Nephron (organoid): Measurements from ENCODE around the gene OR8D2.

Experiments used
- H3K27ac Mint-ChIP-seq, 3 experiments: 2 replicates each; pipeline ENCODE4 v1.8.0; 2020; ENCODE audit warnings: mixed read lengths in 3 of 3, mild to moderate bottlenecking in 2 of 3, moderate library complexity in 1 of 3
- H3K27me3 Mint-ChIP-seq: 2 replicates; pipeline ENCODE4 v1.8.0; 2021; ENCODE audit warnings: low read depth, mild to moderate bottlenecking, moderate library complexity, mixed read lengths
- H3K36me3 Mint-ChIP-seq: 2 replicates; pipeline ENCODE4 v1.8.0; 2020; ENCODE audit warnings: low read depth, mixed read lengths
- H3K4me1 Mint-ChIP-seq: 2 replicates; pipeline ENCODE4 v1.8.0; 2020; ENCODE audit warnings: mixed read lengths
- H3K4me3 Mint-ChIP-seq, 3 experiments: 2 replicates each; pipeline ENCODE4 v1.8.0; 2020; ENCODE audit warnings: mild to moderate bottlenecking in 3 of 3, mixed read lengths in 3 of 3, moderate library complexity in 2 of 3
- H3K9me3 Mint-ChIP-seq: 2 replicates; pipeline ENCODE4 v1.8.0; 2020; ENCODE audit warnings: mixed read lengths
- CTCF ChIP-seq, 3 experiments: fragments of 200-600 bp; sonication (generic); IDR thresholded peaks; one replicate each; pipeline ENCODE4 v1.5.0; 2021; ENCODE audit warnings: antibody characterized with exemption in 3 of 3; ENCODE audit not compliant: unreplicated experiment in 3 of 3

The OR8D2 gene

GRCh38 chr11:124331873-124332272, 11.9 kb upstream of the OR8D2 start:
- H3K9me3 Mint-ChIP-seq: no peaks in the 10 kb centered on the region
- H3K27me3 Mint-ChIP-seq: peaks cover 4% of the 10 kb centered on the region
- no peak overlapping the region for H3K27ac Mint-ChIP-seq
- H3K4me1 Mint-ChIP-seq: no peaks in the 10 kb centered on the region
- H3K4me3 Mint-ChIP-seq: no peak overlapping the region
- no peaks in the 10 kb centered on the region for H3K36me3 Mint-ChIP-seq
- TF ChIP-seq CTCF (IDR thresholded peaks at IDR 0.05; ENCODE audit: unreplicated experiment in 3 of 3): no peak

- Mint-ChIP-seq H3K4me3 (no peak overlapping the region), H3K4me1 (no peaks in the 10 kb centered on the region), H3K27ac (no peak overlapping the region), H3K27me3 (peaks cover 4% of the 10 kb centered on the region), H3K9me3 (no peaks in the 10 kb centered on the region), H3K36me3 (no peaks in the 10 kb centered on the region)
- no peak for TF ChIP-seq CTCF (IDR thresholded peaks at IDR 0.05; ENCODE audit: unreplicated experiment in 3 of 3)
Measured at GRCh38 chr11:124329787-124330478, 9.9 kb upstream of the OR8D2 start.

GRCh38 chr11:124327775-124328174, 7.8 kb upstream of the OR8D2 start:
- Mint-ChIP-seq H3K9me3 (no peaks in the 10 kb centered on the region), H3K27me3 (peaks cover 8% of the 10 kb centered on the region)

DNA sequence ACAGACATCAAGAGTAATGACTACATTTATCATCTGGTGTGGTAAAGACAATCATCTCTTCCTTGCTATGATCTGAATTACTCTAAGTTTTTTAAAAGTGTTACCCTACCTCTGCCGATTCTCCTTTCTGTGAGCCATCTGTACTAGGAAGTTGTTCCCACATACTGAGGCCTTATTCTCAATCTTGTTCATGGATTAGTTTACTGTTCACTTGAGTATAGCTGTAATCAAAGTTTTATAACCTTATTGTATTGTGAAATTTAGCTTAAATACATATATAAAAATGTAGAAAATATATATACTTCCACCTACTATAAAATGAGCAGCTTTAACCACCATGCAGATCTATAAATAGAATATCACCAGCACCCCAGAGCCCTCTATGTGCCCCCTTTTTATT, 2.4 kb upstream of the OR8D2 start:
- Mint-ChIP-seq H3K27ac (no peak overlapping the region), H3K4me3 (no peak overlapping the region), H3K4me1 (no peaks in the 10 kb centered on the region), H3K36me3 (no peaks in the 10 kb centered on the region), H3K9me3 (no peaks in the 10 kb centered on the region), H3K27me3 (peaks cover 17% of the 10 kb centered on the region)
- no peak for TF ChIP-seq CTCF (IDR thresholded peaks at IDR 0.05; ENCODE audit: unreplicated experiment in 3 of 3)

More at GRCh38 chr11:124327775-124328174, 7.8 kb upstream of the OR8D2 start:
- no peak for TF ChIP-seq CTCF (IDR thresholded peaks at IDR 0.05; ENCODE audit: unreplicated experiment in 3 of 3)
- Mint-ChIP-seq H3K4me3 (no peak overlapping the region), H3K4me1 (no peaks in the 10 kb centered on the region), H3K36me3 (no peaks in the 10 kb centered on the region), H3K27ac (no peak overlapping the region)

GRCh38 chr11:124315052-124315451, 4.9 kb downstream of the OR8D2 start:
- Mint-ChIP-seq H3K36me3 (no peaks in the 10 kb centered on the region), H3K4me3 (no peak overlapping the region), H3K4me1 (no peaks in the 10 kb centered on the region), H3K27me3 (peaks cover 13% of the 10 kb centered on the region), H3K27ac (no peak overlapping the region), H3K9me3 (no peaks in the 10 kb centered on the region)
- no peak for TF ChIP-seq CTCF (IDR thresholded peaks at IDR 0.05; ENCODE audit: unreplicated experiment in 3 of 3)

DNA sequence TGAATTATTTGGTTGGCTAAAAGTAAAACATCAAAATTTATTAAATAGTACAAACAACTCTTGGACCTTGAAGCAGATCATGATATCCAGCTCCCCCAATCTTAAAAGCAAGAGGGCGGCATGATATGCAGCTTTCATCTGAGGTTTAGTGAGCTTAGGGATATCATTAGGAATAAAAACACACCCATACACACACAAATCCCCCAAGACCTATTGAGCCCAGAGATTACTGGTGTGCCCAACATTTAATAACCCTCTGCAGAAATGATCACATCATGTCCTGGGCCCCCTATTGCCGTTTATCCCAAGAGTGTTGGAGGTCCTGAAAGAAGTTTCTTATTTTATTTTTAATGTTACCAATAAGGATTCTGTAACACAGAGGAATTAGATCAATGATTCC, 6.1 kb downstream of the OR8D2 start, which contains the start of gene OR8D1:
OR8D1 (minus strand) TSS at position 101 of the 400 bp plus-strand sequence. CDS start 3,183 bp downstream, outside the sequence.
- Mint-ChIP-seq H3K27me3 (peaks cover 17% of the 10 kb centered on the region), H3K9me3 (no peaks in the 10 kb centered on the region), H3K4me3 (no peak within 1 kb of the TSS), H3K36me3 (no peaks in the 10 kb centered on the region), H3K27ac (no peak within 1 kb of the TSS), H3K4me1 (no peaks in the 10 kb centered on the region)
- no peak for TF ChIP-seq CTCF (IDR thresholded peaks at IDR 0.05; ENCODE audit: unreplicated experiment in 3 of 3)
